Right lobe of liver (tissue), 6 donors: Measurements from ENCODE around the gene AFAP1. TPM values are rescaled to one million over a fixed set of nuclear protein-coding genes. Genes with fewer than 3 reads are reported as not detected.

Source experiments
- ATAC-seq, 4 donors: fragments of 200-7000 bp; cut with Tn5 transposase; one replicate each; pipeline ENCODE4 v1.9.1; 2020; ENCODE audit warnings: mild to moderate bottlenecking in 4 of 4, moderate library complexity in 4 of 4
- DNase-seq, 3 donors: peaks; one replicate each; pipeline ENCODE4 v3.0.0-alpha.2; 2020
- H3K27ac ChIP-seq, 3 donors: fragments of 200-600 bp; one replicate each; pipeline ENCODE4 v1.8.0; 2022
- H3K27me3 ChIP-seq, 2 donors: fragments of 200-600 bp; one replicate each; pipeline ENCODE4 v1.8.0; 2022
- H3K36me3 ChIP-seq, 4 donors: fragments of 200-600 bp; sonication (generic) in 1 of 4; one replicate each; pipeline versions ENCODE4 v1.5.1 to v1.8.0; 2017 to 2022; ENCODE audit warnings: control low read depth in 1 of 4
- H3K4me1 ChIP-seq, 4 donors: fragments of 200-600 bp; sonication (generic) in 1 of 4; one replicate each; pipeline versions ENCODE4 v1.5.1 to v1.8.0; 2017 to 2022; ENCODE audit warnings: control low read depth in 1 of 4
- H3K4me3 ChIP-seq, 3 donors: fragments of 200-600 bp; one replicate each; pipeline ENCODE4 v1.8.0; 2022
- H3K9me3 ChIP-seq, 4 donors: fragments of 200-600 bp; sonication (generic) in 1 of 4; one replicate each; pipeline versions ENCODE4 v1.5.1 to v1.8.0; 2017 to 2022; ENCODE audit warnings: control low read depth in 1 of 4
- POLR2A ChIP-seq: fragments of 450-650 bp; IDR thresholded peaks from one replicate; pipeline ENCODE4 v1.6.1; 2017; ENCODE audit warnings: antibody characterized with exemption, mild to moderate bottlenecking
- WGBS: methylation state at CpG from one replicate; pipeline ENCODE4 v1.1.6; 2018; ENCODE audit warnings: low coverage, low lambda C conversion rate; ENCODE audit not compliant: insufficient coverage; ENCODE audit errors: missing lambda C conversion rate; 5-methylcytosine and 5-hydroxymethylcytosine counted together
- intact Hi-C, 2 donors: fragments of 100-400 bp; cut with DNase I; formaldehyde crosslinking; loops; one replicate each; pipeline versions ENCODE4 v1.11.2 to v1.14.1; 2022
- total RNA-seq, 6 experiments: library from RNA; depleted of rRNA in 2 of 6; stranded (reverse); fragments of >200 nt in 2 of 6; fragmentation: NEBNext Ultra II Directional in 3 of 6; extraction: Animal tissue kit (Norgen Biotek cat#: 25700) in 3 of 6; gene quantifications; one replicate each; pipeline versions ENCODE4 v1.1.0 to v1.2.4, GENCODE V29; 2016 to 2023
- TF ChIP-seq, protein P1 (sequence below), 4 donors: fragments of 200-600 bp in 3 of 4; fragments of 450-650 bp in 1 of 4; IDR thresholded peaks; one replicate each; pipeline versions ENCODE4 v1.5.1 to v1.8.0; 2016 to 2022; ENCODE audit warnings: antibody characterized with exemption in 4 of 4, mild to moderate bottlenecking in 2 of 4
- donor health status: DM: no; HTN: yes; CAD: no.
- donor health status: DM: no; HTN: no; CAD: no.
- donor health status: DM: no; HTN: no; CAD: no.
- donor health status: DM: no; HTN: yes; CAD: no.
- donor health status: DM: no; HTN: yes; CAD: no.

The AFAP1 gene
- total RNA-seq, 6 experiments from 2014 or later, result 0.95 to 3.1 (median 1.9) TPM

DNA sequence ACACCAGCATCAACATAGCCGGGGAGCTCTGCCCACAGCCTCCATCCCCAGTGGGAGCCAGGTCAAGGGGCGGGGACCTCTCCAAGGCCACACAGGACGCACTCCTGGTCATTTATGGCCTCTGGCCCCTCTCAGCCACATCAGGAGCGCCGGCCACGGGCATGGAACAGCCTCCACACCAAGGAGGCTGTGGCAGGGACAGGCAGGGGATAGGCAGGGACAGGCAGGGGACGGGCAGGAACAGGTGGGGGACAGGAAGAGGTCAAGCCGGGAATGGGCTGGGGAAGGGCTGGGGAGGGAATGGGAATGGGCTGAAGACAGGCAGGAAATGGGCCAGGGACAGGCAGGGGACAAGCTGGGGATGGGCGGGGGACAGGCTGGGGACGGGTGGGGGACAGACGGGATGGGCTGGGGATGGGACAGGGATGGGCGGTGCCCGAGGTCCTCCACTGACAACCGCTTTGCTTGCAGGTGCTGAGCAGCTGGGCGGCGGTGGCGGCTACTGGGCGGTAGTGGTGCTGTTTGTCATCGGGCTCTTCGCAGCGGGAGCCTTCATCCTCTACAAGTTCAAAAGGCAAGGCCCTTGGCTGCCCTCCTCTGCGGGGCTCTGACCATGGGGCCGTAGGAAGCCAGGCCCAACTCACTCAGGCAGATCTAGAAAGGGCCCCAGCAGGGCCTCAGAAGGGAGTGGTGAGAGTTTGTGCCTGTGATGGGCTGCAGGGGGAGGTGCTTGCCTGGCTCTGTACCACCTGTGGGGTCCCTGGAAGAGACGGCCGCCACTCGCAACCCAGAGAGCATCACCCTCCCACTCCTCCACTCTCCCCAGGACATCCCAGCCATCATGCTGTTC is 205.6 kb downstream of the AFAP1 start:
- Histone ChIP-seq H3K27ac (no peak overlapping the region), H3K9me3 (no peaks in the 10 kb centered on the region), H3K36me3 (no peaks in the 10 kb centered on the region), H3K4me1 (no peaks in the 10 kb centered on the region), H3K4me3 (no peak overlapping the region), H3K27me3 (no peaks in the 10 kb centered on the region)
- intact Hi-C loops, result no loop called here
- DNase-seq (no peak), ATAC-seq (no peak)
- no peak for TF ChIP-seq POLR2A
- TF ChIP-seq, protein P1, sequence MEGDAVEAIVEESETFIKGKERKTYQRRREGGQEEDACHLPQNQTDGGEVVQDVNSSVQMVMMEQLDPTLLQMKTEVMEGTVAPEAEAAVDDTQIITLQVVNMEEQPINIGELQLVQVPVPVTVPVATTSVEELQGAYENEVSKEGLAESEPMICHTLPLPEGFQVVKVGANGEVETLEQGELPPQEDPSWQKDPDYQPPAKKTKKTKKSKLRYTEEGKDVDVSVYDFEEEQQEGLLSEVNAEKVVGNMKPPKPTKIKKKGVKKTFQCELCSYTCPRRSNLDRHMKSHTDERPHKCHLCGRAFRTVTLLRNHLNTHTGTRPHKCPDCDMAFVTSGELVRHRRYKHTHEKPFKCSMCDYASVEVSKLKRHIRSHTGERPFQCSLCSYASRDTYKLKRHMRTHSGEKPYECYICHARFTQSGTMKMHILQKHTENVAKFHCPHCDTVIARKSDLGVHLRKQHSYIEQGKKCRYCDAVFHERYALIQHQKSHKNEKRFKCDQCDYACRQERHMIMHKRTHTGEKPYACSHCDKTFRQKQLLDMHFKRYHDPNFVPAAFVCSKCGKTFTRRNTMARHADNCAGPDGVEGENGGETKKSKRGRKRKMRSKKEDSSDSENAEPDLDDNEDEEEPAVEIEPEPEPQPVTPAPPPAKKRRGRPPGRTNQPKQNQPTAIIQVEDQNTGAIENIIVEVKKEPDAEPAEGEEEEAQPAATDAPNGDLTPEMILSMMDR (IDR thresholded peaks at IDR 0.05), result no peak
- WGBS, result 60% methylated on average over 8 of the region's 26 CpGs

DNA sequence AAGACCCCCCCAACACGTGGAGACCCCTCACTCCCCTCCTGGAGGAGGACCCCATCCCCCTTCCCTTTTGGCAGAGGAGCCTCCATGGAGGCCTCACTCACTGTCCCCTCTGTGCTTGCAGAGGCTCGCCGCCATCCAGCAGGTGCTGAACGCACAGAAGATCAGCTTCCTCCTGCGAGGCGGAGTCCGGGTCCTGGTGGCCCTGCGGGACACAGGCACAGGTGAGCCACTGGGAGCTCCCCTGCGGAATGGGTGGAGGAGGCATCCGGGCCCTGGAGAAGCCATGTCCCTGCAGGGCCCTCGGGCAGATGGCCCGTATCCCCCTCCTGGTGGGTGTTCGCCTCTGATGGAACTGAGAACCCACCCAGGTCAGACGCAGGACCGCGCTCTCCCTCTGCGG is 206.5 kb downstream of the AFAP1 start:
- intact Hi-C loops, result no loop called here
- Histone ChIP-seq H3K27me3 (no peaks in the 10 kb centered on the region), H3K4me1 (no peaks in the 10 kb centered on the region), H3K36me3 (no peaks in the 10 kb centered on the region), H3K4me3 (no peak overlapping the region), H3K9me3 (no peaks in the 10 kb centered on the region), H3K27ac (no peak overlapping the region)
- DNase-seq (no peak), ATAC-seq (no peak)
- WGBS, result 61% methylated on average over 3 of the region's 17 CpGs
- TF ChIP-seq, protein P1 (IDR thresholded peaks at IDR 0.05), result no peak
- no peak for TF ChIP-seq POLR2A

DNA sequence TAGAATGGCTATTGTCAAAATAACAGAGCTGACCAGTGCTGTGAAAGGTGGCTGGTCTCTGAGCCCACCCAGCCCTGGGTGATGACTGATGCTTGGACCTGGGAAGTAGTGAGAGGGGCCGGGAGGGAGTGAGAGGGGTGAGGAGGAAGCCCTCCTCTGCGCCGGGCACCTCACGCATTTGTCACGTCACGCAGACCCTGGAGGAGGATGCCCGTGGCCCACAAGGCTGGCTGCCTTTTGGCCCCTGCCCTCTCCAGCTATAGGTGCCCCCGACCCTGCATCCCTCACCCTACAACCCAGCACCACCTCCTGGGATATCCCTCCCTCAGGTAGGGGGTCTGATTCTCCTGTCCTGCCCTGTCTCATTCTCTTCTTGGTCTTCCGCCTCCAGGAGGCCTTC is 207.4 kb downstream of the AFAP1 start:
- WGBS, result no CpG with 5 or more reads among the region's 9 CpGs
- Histone ChIP-seq H3K27ac (no peak overlapping the region), H3K27me3 (no peaks in the 10 kb centered on the region), H3K36me3 (no peaks in the 10 kb centered on the region), H3K9me3 (no peaks in the 10 kb centered on the region), H3K4me3 (no peak overlapping the region), H3K4me1 (no peaks in the 10 kb centered on the region)
- intact Hi-C loops, result no loop called here
- TF ChIP-seq POLR2A, result no peak
- TF ChIP-seq, protein P1 (IDR thresholded peaks at IDR 0.05), result no peak
- ATAC-seq (no peak), DNase-seq (no peak)

DNA sequence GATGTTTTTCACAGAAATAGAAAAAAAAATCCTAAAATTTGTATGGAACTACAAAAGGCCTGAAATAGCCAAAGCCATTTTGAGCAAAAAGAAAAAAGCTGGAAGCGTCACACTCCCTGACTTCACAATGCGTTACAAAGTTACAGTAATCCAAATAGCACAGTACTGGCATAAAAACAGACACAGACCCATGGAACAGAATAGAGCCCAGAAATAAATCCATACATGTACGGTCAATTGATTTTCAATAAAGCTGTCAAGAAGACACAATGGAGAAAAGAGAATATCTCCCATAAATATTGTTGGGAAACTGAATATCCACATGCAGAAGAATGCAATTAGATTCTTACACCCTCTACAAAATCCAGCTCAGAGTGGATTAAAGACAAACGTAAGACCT is 208.2 kb downstream of the AFAP1 start:
- Histone ChIP-seq H3K4me1 (no peaks in the 10 kb centered on the region), H3K27ac (no peak overlapping the region), H3K27me3 (no peaks in the 10 kb centered on the region), H3K4me3 (no peak overlapping the region), H3K9me3 (no peaks in the 10 kb centered on the region), H3K36me3 (no peaks in the 10 kb centered on the region)
- intact Hi-C loops, result no loop called here
- no peak for DNase-seq
- WGBS, result 80% methylated on average over 4 of the region's 4 CpGs
- no peak for TF ChIP-seq POLR2A
- TF ChIP-seq, protein P1 (IDR thresholded peaks at IDR 0.05), result no peak
- no peak for ATAC-seq
